H1 (cell line): ENCODE results near the gene APBB1. TPM values are rescaled to one million over a fixed set of nuclear protein-coding genes. Genes with fewer than 3 reads are reported as not detected.

ENCODE experiments used
- KDM5A ChIP-seq: fragments of 200-600 bp; IDR thresholded peaks from 2 replicates; pipeline ENCODE4 v1.7.1; 2012; ENCODE audit warnings: mild to moderate bottlenecking, low read length, inconsistent platforms, mixed read lengths
- PHF8 ChIP-seq: fragments of 200-600 bp; sonication (generic); conservative IDR thresholded peaks from 2 replicates; pipeline ENCODE4 v1.7.1; 2012; ENCODE audit warnings: low read depth, mild to moderate bottlenecking, inconsistent platforms, low read length, moderate library complexity
- polyA plus RNA-seq, 7 experiments: library from polyadenylated mRNA; depleted of rRNA in 3 of 7; stranded (reverse) in 5 of 7; unstranded in 2 of 7; fragments of >200 nt in 5 of 7; fragments of 200-250 nt in 2 of 7; gene quantifications; 1 replicate in 5 of 7; 2 replicates in 1 of 7; 4 replicates in 1 of 7; pipeline versions ENCODE4 v1.2.1 to v1.2.3, GENCODE V29; 2011 to 2013; ENCODE audit warnings: missing spikeins in 2 of 7, mixed read lengths in 2 of 7
- total RNA-seq: library from RNA; stranded (reverse); fragmentation: NEBNext Ultra II Directional; extraction: Animal tissue kit (Norgen Biotek cat#: 25700); gene quantifications from 2 replicates; pipeline ENCODE4 v1.2.1, GENCODE V29; 2021
- TF ChIP-seq, protein P1 (sequence below): IDR thresholded peaks from 2 replicates; pipeline ENCODE4 v1.6.1; 2011; ENCODE audit warnings: low read depth, mild to moderate bottlenecking, low read length; ENCODE audit not compliant: insufficient read depth

APBB1 gene
- total and polyA plus RNA-seq, 2 of the 8 experiments (the other 6 are each of a cell fraction or from before 2014, with no cell fraction given) = 23.9 to 33.1 TPM

DNA sequence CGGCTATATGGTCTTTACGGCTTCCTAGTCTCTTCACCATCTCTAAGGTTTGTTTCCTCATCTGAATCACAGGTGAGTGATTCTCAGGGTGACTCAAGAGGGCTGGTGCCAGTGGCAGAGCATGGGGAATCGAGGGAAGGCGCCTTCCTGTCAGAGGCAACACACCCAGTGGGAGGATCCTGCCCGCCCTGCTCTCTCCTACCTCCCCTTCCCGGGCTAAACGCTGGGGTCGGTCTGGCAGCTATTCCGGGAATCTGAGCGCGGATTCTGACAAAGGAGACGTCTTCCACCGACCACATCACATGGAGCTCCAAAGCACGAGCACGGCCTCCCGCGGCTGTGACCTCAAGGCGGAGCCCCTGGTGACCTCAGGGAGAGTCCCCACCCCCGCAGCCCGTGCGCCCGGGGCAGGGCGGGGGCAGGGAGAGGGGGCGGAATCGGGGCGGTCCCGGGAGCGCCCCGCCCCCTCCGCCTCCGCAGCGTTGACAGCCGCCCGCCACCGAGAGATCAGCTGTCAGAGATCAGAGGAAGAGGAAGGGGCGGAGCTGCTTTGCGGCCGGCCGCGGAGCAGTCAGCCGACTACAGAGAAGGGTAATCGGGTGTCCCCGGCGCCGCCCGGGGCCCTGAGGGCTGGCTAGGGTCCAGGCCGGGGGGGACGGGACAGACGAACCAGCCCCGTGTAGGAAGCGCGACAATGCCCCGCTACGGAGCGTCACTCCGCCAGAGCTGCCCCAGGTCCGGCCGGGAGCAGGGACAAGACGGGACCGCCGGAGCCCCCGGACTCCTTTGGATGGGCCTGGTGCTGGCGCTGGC lies 28.8 kb downstream of the APBB1 start, which contains the start of gene SMPD1 (continued):
- no peak; the same call in 1 of the 2 replicates for TF ChIP-seq PHF8
- TF ChIP-seq KDM5A = no peak
- TF ChIP-seq, protein P1, sequence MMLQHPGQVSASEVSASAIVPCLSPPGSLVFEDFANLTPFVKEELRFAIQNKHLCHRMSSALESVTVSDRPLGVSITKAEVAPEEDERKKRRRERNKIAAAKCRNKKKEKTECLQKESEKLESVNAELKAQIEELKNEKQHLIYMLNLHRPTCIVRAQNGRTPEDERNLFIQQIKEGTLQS = no peak
